ENCODE data around the gene RHBDL1.

RHBDL1 gene

DNA sequence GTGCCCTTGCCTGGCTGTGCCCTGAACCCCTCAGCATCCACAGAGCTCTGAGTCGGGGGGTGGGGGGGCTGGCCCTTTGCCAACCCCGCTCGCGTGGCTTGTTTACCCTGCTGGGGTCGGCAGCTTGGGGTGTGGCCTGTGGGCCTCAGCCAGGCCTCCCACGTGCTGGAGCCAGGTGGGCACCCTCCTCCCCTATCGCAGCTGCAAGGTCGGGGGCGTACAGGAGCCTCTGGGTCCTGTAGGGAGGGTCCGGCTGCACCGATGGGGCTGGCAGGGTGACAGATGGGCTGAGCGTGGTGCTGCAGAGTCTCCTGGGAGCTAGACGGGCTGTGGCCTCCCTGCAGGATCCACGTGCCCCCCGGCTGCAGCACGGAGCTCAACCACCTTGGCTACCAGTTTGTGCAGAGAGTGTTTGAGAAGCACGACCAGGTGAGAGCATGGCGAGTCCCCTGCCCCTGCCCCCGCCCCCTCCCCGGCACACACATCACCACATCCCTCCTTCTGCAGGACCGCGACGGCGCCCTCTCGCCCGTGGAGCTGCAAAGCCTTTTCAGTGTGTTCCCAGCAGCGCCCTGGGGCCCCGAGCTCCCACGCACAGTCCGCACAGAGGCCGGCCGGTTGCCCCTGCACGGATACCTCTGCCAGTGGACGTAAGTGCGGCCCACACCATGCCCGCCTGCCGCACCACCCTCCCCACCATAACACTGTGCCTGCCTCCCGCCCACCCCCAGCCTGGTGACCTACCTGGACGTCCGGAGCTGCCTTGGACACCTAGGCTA, 3.9 kb upstream of the RHBDL1 start:
- DNase-seq (ENCODE audit: insufficient read length, low spot score) (no peak), FAIRE-seq (no peak)
- TF ChIP-seq, protein P1, sequence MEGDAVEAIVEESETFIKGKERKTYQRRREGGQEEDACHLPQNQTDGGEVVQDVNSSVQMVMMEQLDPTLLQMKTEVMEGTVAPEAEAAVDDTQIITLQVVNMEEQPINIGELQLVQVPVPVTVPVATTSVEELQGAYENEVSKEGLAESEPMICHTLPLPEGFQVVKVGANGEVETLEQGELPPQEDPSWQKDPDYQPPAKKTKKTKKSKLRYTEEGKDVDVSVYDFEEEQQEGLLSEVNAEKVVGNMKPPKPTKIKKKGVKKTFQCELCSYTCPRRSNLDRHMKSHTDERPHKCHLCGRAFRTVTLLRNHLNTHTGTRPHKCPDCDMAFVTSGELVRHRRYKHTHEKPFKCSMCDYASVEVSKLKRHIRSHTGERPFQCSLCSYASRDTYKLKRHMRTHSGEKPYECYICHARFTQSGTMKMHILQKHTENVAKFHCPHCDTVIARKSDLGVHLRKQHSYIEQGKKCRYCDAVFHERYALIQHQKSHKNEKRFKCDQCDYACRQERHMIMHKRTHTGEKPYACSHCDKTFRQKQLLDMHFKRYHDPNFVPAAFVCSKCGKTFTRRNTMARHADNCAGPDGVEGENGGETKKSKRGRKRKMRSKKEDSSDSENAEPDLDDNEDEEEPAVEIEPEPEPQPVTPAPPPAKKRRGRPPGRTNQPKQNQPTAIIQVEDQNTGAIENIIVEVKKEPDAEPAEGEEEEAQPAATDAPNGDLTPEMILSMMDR (IDR thresholded peaks at IDR 0.05; ENCODE audit: insufficient read depth, missing control alignments): no peak

DNA sequence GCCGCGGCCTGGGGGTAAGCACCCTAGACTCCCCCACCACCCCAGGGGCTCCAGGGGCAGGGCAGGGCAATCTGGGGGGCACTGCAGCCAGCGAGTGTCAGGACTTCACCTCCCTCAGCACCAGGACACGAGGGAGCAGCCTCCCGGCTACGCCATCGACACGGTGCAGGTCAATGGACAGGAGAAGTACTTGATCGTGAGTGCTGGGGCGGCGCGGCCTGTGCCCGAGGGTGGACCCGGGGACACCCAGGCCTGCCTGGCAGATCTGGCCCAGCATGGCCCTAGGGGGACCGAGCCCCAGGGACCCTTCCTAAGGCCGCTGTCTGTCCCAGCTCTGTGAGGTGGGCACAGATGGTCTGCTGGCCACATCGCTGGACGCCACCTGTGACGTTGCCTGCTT, 3.1 kb upstream of the RHBDL1 start:
- DNase-seq (ENCODE audit: insufficient read length, low spot score): no peak
- TF ChIP-seq, protein P1 (IDR thresholded peaks at IDR 0.05; ENCODE audit: insufficient read depth, missing control alignments): no peak
- no peak for FAIRE-seq

DNA sequence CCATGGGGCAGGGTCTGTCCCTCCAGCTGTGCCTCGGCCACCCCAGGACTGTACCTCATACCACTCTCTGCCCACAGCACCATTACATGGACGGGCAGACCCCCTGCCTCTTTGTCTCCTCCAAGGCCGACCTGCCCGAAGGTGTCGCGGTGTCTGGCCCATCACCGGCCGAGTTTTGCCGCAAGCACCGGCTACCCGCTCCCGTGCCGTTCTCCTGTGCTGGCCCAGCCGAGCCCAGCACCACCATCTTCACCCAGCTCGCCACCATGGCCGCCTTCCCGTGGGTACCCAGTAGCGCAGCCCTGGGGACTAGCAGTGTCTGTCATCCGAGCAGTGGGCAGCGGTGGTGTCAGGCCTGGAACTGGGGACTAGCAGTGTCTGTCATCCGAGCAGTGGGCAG, 2.6 kb upstream of the RHBDL1 start:
- FAIRE-seq (no peak), DNase-seq (ENCODE audit: insufficient read length, low spot score) (no peak)
- TF ChIP-seq, protein P1 (IDR thresholded peaks at IDR 0.05; ENCODE audit: insufficient read depth, missing control alignments): no peak

DNA sequence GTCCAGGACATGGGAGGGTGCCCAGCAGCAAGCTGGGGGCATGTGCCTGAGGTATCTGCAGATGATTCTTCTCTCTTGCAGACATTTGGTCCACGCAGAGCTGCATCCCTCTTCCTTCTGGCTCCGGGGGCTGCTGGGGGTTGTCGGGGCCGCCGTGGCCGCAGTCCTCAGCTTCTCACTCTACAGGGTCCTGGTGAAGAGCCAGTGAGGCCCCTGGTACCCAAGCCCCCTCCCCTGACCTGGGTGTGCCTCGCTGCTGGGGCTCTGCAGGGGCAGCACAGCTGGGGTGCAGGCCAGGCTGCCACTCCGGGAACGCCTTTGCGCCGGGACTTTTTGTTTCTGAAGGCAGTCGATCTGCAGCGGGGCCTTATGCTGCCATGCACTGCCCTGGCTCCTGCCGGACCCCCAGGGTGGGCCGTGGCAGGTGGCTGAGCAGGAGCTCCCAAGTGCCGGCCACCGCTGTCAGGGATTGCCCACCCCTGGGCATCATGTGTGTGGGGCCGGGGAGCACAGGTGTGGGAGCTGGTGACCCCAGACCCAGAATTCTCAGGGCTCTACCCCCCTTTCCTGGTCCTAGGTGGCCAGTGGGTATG, 2.0 kb upstream of the RHBDL1 start:
- DNase-seq (ENCODE audit: insufficient read length, low spot score) (no peak), FAIRE-seq (no peak)
- TF ChIP-seq, protein P1 (IDR thresholded peaks at IDR 0.05; ENCODE audit: insufficient read depth, missing control alignments): no peak

GRCh38 chr16:674214-674881, 1.1 kb upstream of the RHBDL1 start:
- DNase-seq (ENCODE audit: insufficient read length, low spot score): no peak
- TF ChIP-seq, protein P1 (IDR thresholded peaks at IDR 0.05; ENCODE audit: insufficient read depth, missing control alignments): no peak
- no peak for FAIRE-seq

DNA sequence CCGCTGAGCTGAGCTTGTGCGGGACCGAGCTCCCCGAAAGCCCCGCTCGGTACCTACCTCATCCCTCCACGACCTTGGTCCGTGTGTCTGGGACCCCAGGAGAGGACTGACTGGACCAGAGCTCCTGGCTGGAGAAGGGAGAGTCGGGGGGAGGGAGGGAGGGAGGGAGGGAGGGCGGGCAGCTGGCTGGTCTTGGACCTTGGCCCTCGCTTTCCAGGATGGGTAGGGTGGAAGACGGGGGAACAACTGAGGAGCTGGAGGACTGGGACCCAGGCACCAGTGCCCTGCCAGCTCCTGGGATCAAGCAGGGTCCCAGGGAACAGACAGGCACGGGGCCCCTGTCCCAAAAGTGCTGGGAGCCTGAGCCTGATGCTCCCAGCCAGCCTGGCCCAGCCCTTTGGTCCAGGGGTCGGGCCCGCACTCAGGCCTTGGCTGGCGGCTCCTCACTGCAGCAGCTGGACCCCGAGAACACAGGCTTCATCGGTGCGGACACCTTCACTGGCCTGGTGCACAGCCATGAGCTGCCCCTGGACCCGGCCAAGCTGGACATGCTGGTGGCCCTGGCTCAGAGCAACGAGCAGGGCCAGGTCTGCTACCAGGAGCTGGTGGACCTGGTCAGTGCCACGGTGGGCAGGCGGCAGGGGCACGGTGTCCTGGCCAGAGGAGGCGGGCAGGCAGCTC, 553 bp downstream of the RHBDL1 start:
- FAIRE-seq: no peak
- no peak for DNase-seq (ENCODE audit: insufficient read length, low spot score)
- TF ChIP-seq, protein P1 (IDR thresholded peaks at IDR 0.05; ENCODE audit: insufficient read depth, missing control alignments): no peak
